Esophagus muscularis mucosa (tissue), 4 donors: Measurements from ENCODE around the gene PPP1R12A. TPM values are rescaled to one million over a fixed set of nuclear protein-coding genes. Genes with fewer than 3 reads are reported as not detected.
A peak's percentile ranks its signal among the peaks of the same experiment; 100 is the strongest.

Experiments
- DNase-seq: peaks from one replicate; pipeline ENCODE4 v3.0.0-alpha.2; 2017; ENCODE audit errors: extremely low spot score
- H3K27ac ChIP-seq, 4 donors: fragments of 200-600 bp; sonication (generic); replicated peaks in 1 of 4; 1 replicate in 3 of 4; 2 replicates in 1 of 4; pipeline ENCODE4 v1.5.1; 2016 to 2019; ENCODE audit warnings: mild to moderate bottlenecking in 1 of 4
- H3K27me3 ChIP-seq, 4 donors: fragments of 200-600 bp; sonication (generic); one replicate each; pipeline versions ENCODE4 v1.5.1 to v1.6.0; 2016 to 2019
- H3K36me3 ChIP-seq, 4 donors: fragments of 200-600 bp; sonication (generic); one replicate each; pipeline ENCODE4 v1.5.1; 2016 to 2019
- H3K4me1 ChIP-seq, 4 donors: fragments of 200-600 bp; sonication (generic); one replicate each; pipeline ENCODE4 v1.5.1; 2016 to 2019
- H3K4me3 ChIP-seq, 4 donors: fragments of 200-600 bp; sonication (generic); 1 replicate in 2 of 4; 2 replicates in 2 of 4; pipeline ENCODE4 v1.5.1; 2016 to 2019; ENCODE audit warnings: mild to moderate bottlenecking in 4 of 4, moderate library complexity in 1 of 4
- H3K9me3 ChIP-seq, 4 donors: fragments of 200-600 bp; sonication (generic); 1 replicate in 3 of 4; 2 replicates in 1 of 4; pipeline ENCODE4 v1.5.1; 2016 to 2019
- CTCF ChIP-seq, 3 experiments: fragments of 200-600 bp in 2 of 3; fragments of 450-650 bp in 1 of 3; sonication (generic) in 2 of 3; IDR thresholded peaks; one replicate each; pipeline ENCODE4 v1.5.1; 2017 to 2019; ENCODE audit warnings: antibody characterized with exemption in 3 of 3, mild to moderate bottlenecking in 2 of 3, moderate library complexity in 1 of 3
- EP300 ChIP-seq: sonication (generic); formaldehyde crosslinking; IDR thresholded peaks from one replicate; pipeline ENCODE4 v1.6.1; 2017; ENCODE audit warnings: antibody characterized with exemption
- POLR2A ChIP-seq: fragments of 450-650 bp; IDR thresholded peaks from one replicate; pipeline ENCODE4 v1.6.1; 2017; ENCODE audit warnings: antibody characterized with exemption, moderate library complexity, mild to moderate bottlenecking, low read depth
- POLR2AphosphoS5 ChIP-seq, 2 donors: sonication (generic); formaldehyde crosslinking; IDR thresholded peaks; one replicate each; pipeline ENCODE4 v1.6.1; 2017; ENCODE audit warnings: antibody characterized with exemption in 2 of 2
- WGBS: methylation state at CpG from one replicate; pipeline ENCODE4 v1.1.5; 2018; 5-methylcytosine and 5-hydroxymethylcytosine counted together
- intact Hi-C: fragments of 100-400 bp; cut with DNase I; formaldehyde crosslinking; loops from one replicate; pipeline ENCODE4 v1.15.1; 2023
- total RNA-seq, 4 donors: library from RNA; depleted of rRNA; stranded (reverse); fragments of >200 nt; gene quantifications; one replicate each; pipeline versions ENCODE4 v1.1.0 to v1.2.1, GENCODE V29; 2016

The PPP1R12A gene
- total RNA-seq, 4 donors from 2014 or later: 441 to 691 (median 542) TPM

- peak overlapping the region; percentile 78 to 99 (median 88) for H3K4me3 ChIP-seq
- intact Hi-C loops: loop anchor here (5.0 to 10.0 kb wide), 4 partner anchors 104 to 241 kb away; partner anchors contain the start of gene PAWR
- H3K36me3 ChIP-seq: no peaks in the 10 kb centered on the region
- TF ChIP-seq EP300 (no peak), POLR2A (no peak), CTCF (IDR thresholded peaks at IDR 0.05) (no peak), POLR2AphosphoS5 (IDR thresholded peaks at IDR 0.05) (no peak)
- no peaks in the 10 kb centered on the region for H3K27me3 ChIP-seq
- no peak for DNase-seq
- H3K27ac ChIP-seq: peak overlapping the region; percentile 97 to 98 (median 98)
- H3K9me3 ChIP-seq: no peaks in the 10 kb centered on the region
- peaks cover 17 to 55% (median 46%) of the 10 kb centered on the region in 4 donors for H3K4me1 ChIP-seq
- 32% methylated on average over 2 of the region's 2 CpGs for WGBS
These were observed 1.9 kb downstream of the PPP1R12A start for GRCh38 chr12:79933043-79933442.

GRCh38 chr12:79932357-79932756 lies 2.5 kb downstream of the PPP1R12A start:
- peaks cover 23 to 55% (median 47%) of the 10 kb centered on the region in 4 donors for H3K4me1 ChIP-seq
- no peaks in the 10 kb centered on the region for H3K27me3 ChIP-seq
- H3K36me3 ChIP-seq: no peaks in the 10 kb centered on the region
- TF ChIP-seq POLR2AphosphoS5 (IDR thresholded peaks at IDR 0.05): no peak
- no peak for TF ChIP-seq POLR2A
- TF ChIP-seq EP300: no peak
- TF ChIP-seq CTCF (IDR thresholded peaks at IDR 0.05): no peak
- DNase-seq: no peak
- no peaks in the 10 kb centered on the region for H3K9me3 ChIP-seq
- WGBS: 26% methylated on average over 5 of the region's 5 CpGs
- H3K4me3 ChIP-seq: peak overlapping the region; percentile 78 to 99 (median 88)
- intact Hi-C loops: loop anchor here (5.0 to 10.0 kb wide), 4 partner anchors 105 to 240 kb away; partner anchors contain the start of gene PAWR
- peak overlapping the region; percentile 97 to 98 (median 98) for H3K27ac ChIP-seq

- TF ChIP-seq CTCF (IDR thresholded peaks at IDR 0.05) (no peak), POLR2A (no peak), POLR2AphosphoS5 (IDR thresholded peaks at IDR 0.05) (no peak), EP300 (no peak)
- intact Hi-C loops: no loop called here
- H3K4me1 ChIP-seq: peaks cover 27 to 74% (median 70%) of the 10 kb centered on the region in 4 donors
- H3K27me3 ChIP-seq: no peaks in the 10 kb centered on the region
- H3K9me3 ChIP-seq: no peaks in the 10 kb centered on the region
- no peak for DNase-seq
- H3K36me3 ChIP-seq: no peaks in the 10 kb centered on the region
- H3K27ac ChIP-seq: peak overlapping the region; percentile 97 to 98 (median 98)
- peak overlapping the region in 3 of 4 donors; percentile 7 to 99 (median 21) for H3K4me3 ChIP-seq
- 62% methylated on average over 9 of the region's 10 CpGs for WGBS
These were observed 5.8 kb downstream of the PPP1R12A start for GRCh38 chr12:79929065-79929464.

- no peak for TF ChIP-seq POLR2AphosphoS5 (IDR thresholded peaks at IDR 0.05)
- TF ChIP-seq EP300: no peak
- TF ChIP-seq CTCF (IDR thresholded peaks at IDR 0.05): no peak
- no peak for TF ChIP-seq POLR2A
- Histone ChIP-seq H3K36me3 (no peaks in the 10 kb centered on the region), H3K27ac (peak overlapping the region; percentile 97 to 98 (median 98)), H3K9me3 (no peaks in the 10 kb centered on the region), H3K27me3 (no peaks in the 10 kb centered on the region), H3K4me3 (peak overlapping the region in 3 of 4 donors; percentile 1 to 99 (median 8)), H3K4me1 (peaks cover 27 to 84% (median 77%) of the 10 kb centered on the region in 4 donors)
- no peak for DNase-seq
- 21% methylated on average over 1 of the region's 1 CpG for WGBS
- intact Hi-C loops: no loop called here
These were observed 7.0 kb downstream of the PPP1R12A start for GRCh38 chr12:79927772-79928474.
